ENCODE results near the gene KCNJ4.

DNA sequence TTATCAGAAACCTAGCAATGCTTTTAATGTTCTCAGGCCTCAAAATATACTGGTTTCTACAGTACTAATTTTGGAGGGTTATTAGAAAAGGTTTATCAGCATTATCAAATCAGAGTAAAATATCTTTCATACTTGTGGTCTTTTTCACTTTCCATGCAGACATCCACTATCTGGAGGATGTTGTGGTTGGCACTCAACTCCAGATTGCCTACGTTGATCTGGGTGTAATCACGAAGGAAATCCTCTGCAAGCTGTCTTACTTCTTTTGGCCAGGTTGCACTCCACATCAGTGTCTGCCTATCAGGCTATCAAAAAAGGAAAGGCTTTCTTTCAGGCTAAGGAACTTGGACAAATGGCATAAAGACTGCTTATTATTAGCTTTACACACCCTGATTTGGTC is 39.5 kb upstream of the KCNJ4 start:
- TF ChIP-seq, protein P1, sequence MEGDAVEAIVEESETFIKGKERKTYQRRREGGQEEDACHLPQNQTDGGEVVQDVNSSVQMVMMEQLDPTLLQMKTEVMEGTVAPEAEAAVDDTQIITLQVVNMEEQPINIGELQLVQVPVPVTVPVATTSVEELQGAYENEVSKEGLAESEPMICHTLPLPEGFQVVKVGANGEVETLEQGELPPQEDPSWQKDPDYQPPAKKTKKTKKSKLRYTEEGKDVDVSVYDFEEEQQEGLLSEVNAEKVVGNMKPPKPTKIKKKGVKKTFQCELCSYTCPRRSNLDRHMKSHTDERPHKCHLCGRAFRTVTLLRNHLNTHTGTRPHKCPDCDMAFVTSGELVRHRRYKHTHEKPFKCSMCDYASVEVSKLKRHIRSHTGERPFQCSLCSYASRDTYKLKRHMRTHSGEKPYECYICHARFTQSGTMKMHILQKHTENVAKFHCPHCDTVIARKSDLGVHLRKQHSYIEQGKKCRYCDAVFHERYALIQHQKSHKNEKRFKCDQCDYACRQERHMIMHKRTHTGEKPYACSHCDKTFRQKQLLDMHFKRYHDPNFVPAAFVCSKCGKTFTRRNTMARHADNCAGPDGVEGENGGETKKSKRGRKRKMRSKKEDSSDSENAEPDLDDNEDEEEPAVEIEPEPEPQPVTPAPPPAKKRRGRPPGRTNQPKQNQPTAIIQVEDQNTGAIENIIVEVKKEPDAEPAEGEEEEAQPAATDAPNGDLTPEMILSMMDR (IDR thresholded peaks at IDR 0.05): no peak
- TF ChIP-seq POLR2A (IDR thresholded peaks at IDR 0.05): no peak

Data from Peyer's patch (tissue), 4 donors.